Activated T-cell treated with anti-CD3 and anti-CD28 coated beads for 4 hours (primary cell): ENCODE measurements around the gene SLC37A1.
"Not testable (repeated sequence)": the region's sequence is repeated elsewhere in the genome, so short reads cannot be mapped to it uniquely, and the experiment has no call there.

Experiments used
- DNase-seq: peaks from one replicate; pipeline ENCODE4 v3.0.0-alpha.2; 2020

Gene SLC37A1

GRCh38 chr21:42513151-42513984 is at the start of gene SLC37A1:
Gene SLC37A1 (plus strand): TSS chr21:42513852. CDS start chr21:42518455, 4,603 bp downstream.
- DNase-seq = no peak

- peak; percentile 55 for DNase-seq
Observed at GRCh38 chr21:42463861-42464515, 49.7 kb upstream of the SLC37A1 start.

GRCh38 chr21:42465008-42465802 is 48.4 kb upstream of the SLC37A1 start:
- DNase-seq = no peak

- DNase-seq = no peak
Observed at GRCh38 chr21:42465803-42466127, 47.9 kb upstream of the SLC37A1 start.

- DNase-seq = no peak
Observed at GRCh38 chr21:42466700-42467099, 47.0 kb upstream of the SLC37A1 start.

- no peak for DNase-seq
Observed at GRCh38 chr21:42467140-42467983, 46.3 kb upstream of the SLC37A1 start.

- no peak for DNase-seq
Observed at GRCh38 chr21:42468491-42469131, 45.0 kb upstream of the SLC37A1 start.

- DNase-seq = no peak
Observed at GRCh38 chr21:42469272-42469671, 44.4 kb upstream of the SLC37A1 start.

GRCh38 chr21:42469726-42470125 is 43.9 kb upstream of the SLC37A1 start:
- not testable (repeated sequence) for DNase-seq

- no peak for DNase-seq
Observed at GRCh38 chr21:42471206-42471605, 42.4 kb upstream of the SLC37A1 start.

- no peak for DNase-seq
Observed at GRCh38 chr21:42471716-42472330, 41.8 kb upstream of the SLC37A1 start.

GRCh38 chr21:42472521-42472920 is 41.1 kb upstream of the SLC37A1 start:
- DNase-seq = no peak

- no peak for DNase-seq
Observed at GRCh38 chr21:42473498-42474042, 40.1 kb upstream of the SLC37A1 start.

- no peak for DNase-seq
Observed at GRCh38 chr21:42474043-42474831, 39.4 kb upstream of the SLC37A1 start.

- no peak for DNase-seq
Observed at GRCh38 chr21:42475036-42475435, 38.6 kb upstream of the SLC37A1 start.

GRCh38 chr21:42475526-42476387 is 37.9 kb upstream of the SLC37A1 start:
- DNase-seq = no peak

- DNase-seq = no peak
Observed at GRCh38 chr21:42476388-42477331, 37.0 kb upstream of the SLC37A1 start.

- no peak for DNase-seq
Observed at GRCh38 chr21:42478504-42478903, 35.1 kb upstream of the SLC37A1 start.
